Endothelial cell of umbilical vein (primary cell): ENCODE data around the gene GRM7.

Experiments
- CTCF ChIP-seq, 2 donors: IDR thresholded peaks; 1 replicate in 1 of 2; 2 replicates in 1 of 2; pipeline ENCODE4 v1.5.1; 2011; ENCODE audit warnings: low read length in 2 of 2, mild to moderate bottlenecking in 2 of 2, moderate library complexity in 2 of 2, control low read depth in 1 of 2, inconsistent platforms in 1 of 2, low read depth in 1 of 2; ENCODE audit not compliant: insufficient read depth in 1 of 2; ENCODE audit errors: extremely low read depth in 1 of 2
- EZH2 ChIP-seq: IDR thresholded peaks from 2 replicates; pipeline ENCODE4 v1.6.1; 2012; ENCODE audit warnings: borderline replicate concordance, low read depth, mild to moderate bottlenecking, moderate library complexity, low read length, inconsistent platforms; ENCODE audit not compliant: severe bottlenecking

- TF ChIP-seq CTCF (IDR thresholded peaks at IDR 0.05; ENCODE audit: extremely low read depth in 1 of 2, insufficient read depth in 1 of 2, low read depth in 1 of 2, low read length in 2 of 2) (no peak), EZH2 (no peak)
These were observed 707.7 kb downstream of the GRM7 start for GRCh38 chr3:7568526-7569184.
